IPS-15b (cell line): ENCODE data around the gene CROCC2.

Source experiments
- H3K27me3 ChIP-seq: one replicate; pipeline ENCODE4 v1.6.1; 2013; ENCODE audit warnings: low read length; ENCODE audit not compliant: control insufficient read depth, insufficient read depth
- H3K36me3 ChIP-seq: one replicate; pipeline ENCODE4 v1.6.1; 2013; ENCODE audit warnings: low read length; ENCODE audit not compliant: control insufficient read depth, insufficient read depth
- H3K4me1 ChIP-seq: one replicate; pipeline ENCODE4 v1.6.1; 2013; ENCODE audit warnings: mild to moderate bottlenecking, low read length; ENCODE audit not compliant: control insufficient read depth, insufficient read depth
- H3K4me3 ChIP-seq: one replicate; pipeline ENCODE4 v1.5.1; 2013; ENCODE audit warnings: low read depth, low read length
- H3K9ac ChIP-seq: one replicate; pipeline ENCODE4 v1.6.1; 2013; ENCODE audit warnings: low read depth, mild to moderate bottlenecking, low read length
- H3K9me3 ChIP-seq: one replicate; pipeline ENCODE4 v1.6.1; 2013; ENCODE audit warnings: mild to moderate bottlenecking, low read length; ENCODE audit not compliant: control insufficient read depth, insufficient read depth

CROCC2 gene

GRCh38 chr2:240963065-240963867 lies 57.1 kb downstream of the CROCC2 start:
- Histone ChIP-seq H3K9me3 (no peaks in the 10 kb centered on the region), H3K9ac (no peak overlapping the region), H3K4me3 (no peak overlapping the region), H3K4me1 (no peaks in the 10 kb centered on the region), H3K27me3 (no peaks in the 10 kb centered on the region), H3K36me3 (no peaks in the 10 kb centered on the region)

GRCh38 chr2:240963868-240964703 lies 58.0 kb downstream of the CROCC2 start:
- Histone ChIP-seq H3K9me3 (no peaks in the 10 kb centered on the region), H3K4me1 (no peaks in the 10 kb centered on the region), H3K27me3 (no peaks in the 10 kb centered on the region), H3K36me3 (no peaks in the 10 kb centered on the region), H3K9ac (no peak overlapping the region), H3K4me3 (no peak overlapping the region)

DNA sequence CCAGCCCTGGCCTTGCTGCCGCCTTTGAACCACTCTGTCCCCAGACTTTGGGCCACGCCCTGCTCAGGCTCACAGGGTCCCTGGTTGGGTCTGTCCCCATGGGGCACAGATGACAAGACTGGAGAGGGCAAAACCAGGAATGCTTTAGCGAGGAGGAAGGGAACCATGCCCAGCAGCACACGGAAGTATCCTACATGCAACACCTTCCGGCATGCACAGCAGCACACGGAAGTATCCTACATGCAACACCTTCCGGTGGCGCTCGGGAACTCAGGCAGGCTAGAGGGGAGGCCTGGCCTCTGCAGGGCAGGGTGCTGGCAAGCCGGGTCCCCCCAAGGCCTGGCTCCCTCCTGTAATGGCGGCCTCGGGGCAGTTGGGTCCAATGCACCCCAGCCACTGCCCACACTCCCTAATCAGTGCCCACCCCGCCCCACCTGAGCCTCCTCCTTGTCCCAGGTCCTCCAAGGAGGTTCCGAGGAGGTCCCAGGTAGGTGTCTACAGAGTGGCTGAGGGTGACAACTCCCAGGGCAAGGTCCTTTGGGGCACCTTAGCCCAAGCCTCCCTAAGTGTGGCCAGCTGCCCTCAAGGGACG lies 58.7 kb downstream of the CROCC2 start:
- Histone ChIP-seq H3K9ac (no peak overlapping the region), H3K27me3 (no peaks in the 10 kb centered on the region), H3K9me3 (no peaks in the 10 kb centered on the region), H3K4me1 (no peaks in the 10 kb centered on the region), H3K36me3 (no peaks in the 10 kb centered on the region), H3K4me3 (no peak overlapping the region)

- no peak overlapping the region for H3K9ac ChIP-seq
- no peaks in the 10 kb centered on the region for H3K27me3 ChIP-seq
- H3K4me1 ChIP-seq, result no peaks in the 10 kb centered on the region
- no peaks in the 10 kb centered on the region for H3K9me3 ChIP-seq
- H3K36me3 ChIP-seq, result no peaks in the 10 kb centered on the region
- no peak overlapping the region for H3K4me3 ChIP-seq
These were observed 59.3 kb downstream of the CROCC2 start for GRCh38 chr2:240965296-240965904.

GRCh38 chr2:240965905-240966456 lies 59.8 kb downstream of the CROCC2 start:
- no peak overlapping the region for H3K4me3 ChIP-seq
- H3K27me3 ChIP-seq, result no peaks in the 10 kb centered on the region
- H3K9ac ChIP-seq, result no peak overlapping the region
- H3K4me1 ChIP-seq, result no peaks in the 10 kb centered on the region
- H3K36me3 ChIP-seq, result no peaks in the 10 kb centered on the region
- H3K9me3 ChIP-seq, result no peaks in the 10 kb centered on the region

DNA sequence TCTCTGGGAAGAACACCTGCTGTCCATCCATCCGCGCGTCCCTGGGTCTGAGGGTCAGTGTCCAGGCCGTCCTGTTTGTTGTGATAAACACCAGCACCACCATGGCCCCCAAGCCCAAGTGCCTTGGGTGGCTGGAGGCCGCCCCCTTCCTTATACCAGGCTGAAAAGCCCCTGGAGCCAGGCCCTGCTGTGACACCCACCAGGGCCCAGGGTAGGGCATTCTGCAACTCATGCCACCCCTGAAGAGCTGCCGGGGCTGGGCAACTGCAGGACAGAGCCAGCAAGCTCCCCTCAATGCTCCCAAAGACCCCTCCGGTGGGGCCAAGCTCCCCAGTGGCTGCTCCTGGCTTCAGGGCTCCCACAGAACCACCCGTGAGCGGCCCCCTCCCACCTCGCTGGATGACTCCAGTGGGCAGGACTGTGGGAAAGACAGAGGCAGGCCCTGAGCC lies 60.3 kb downstream of the CROCC2 start:
- H3K36me3 ChIP-seq, result no peaks in the 10 kb centered on the region
- no peaks in the 10 kb centered on the region for H3K9me3 ChIP-seq
- H3K4me3 ChIP-seq, result no peak overlapping the region
- no peaks in the 10 kb centered on the region for H3K27me3 ChIP-seq
- H3K9ac ChIP-seq, result no peak overlapping the region
- H3K4me1 ChIP-seq, result no peaks in the 10 kb centered on the region

DNA sequence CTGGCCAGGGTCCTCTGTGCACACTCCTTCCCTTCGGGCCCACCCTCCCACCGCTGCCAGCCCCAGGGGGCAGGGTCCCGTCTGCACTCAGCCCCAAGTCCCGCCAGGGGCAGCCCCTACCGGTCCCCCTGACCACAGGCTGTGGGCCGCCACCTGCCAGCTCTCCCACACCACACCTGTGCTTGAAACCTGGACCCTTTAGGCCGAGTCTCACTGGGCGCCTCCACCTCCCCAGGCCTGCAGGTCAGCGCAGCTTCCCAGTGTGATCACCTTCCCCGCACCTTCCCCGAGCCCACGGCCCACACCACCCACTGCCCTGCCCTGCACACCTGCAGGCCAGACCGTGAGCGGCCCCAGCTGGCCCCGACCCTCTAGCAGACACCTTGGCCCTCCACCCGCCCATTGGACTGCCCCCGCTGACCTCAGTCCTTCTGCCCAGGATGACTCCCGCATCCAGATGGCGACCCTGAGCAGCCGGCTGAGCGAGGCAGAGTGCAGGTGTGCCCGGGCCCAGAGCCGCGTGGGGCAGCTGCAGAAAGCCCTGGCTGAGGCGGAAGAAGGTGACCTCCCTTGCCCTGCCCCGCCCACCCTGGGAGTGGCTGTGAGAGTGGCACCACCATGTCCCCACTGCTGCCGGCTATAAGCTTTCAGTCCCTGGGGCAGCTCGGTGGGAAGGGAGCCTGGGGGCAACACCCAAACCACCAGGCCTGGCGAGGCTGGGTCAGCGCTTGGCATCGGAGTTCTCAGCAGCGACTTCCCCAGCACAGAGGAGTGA lies 61.0 kb downstream of the CROCC2 start:
- Histone ChIP-seq H3K36me3 (no peaks in the 10 kb centered on the region), H3K9me3 (no peaks in the 10 kb centered on the region), H3K4me3 (no peak overlapping the region), H3K4me1 (no peaks in the 10 kb centered on the region), H3K27me3 (no peaks in the 10 kb centered on the region), H3K9ac (no peak overlapping the region)

DNA sequence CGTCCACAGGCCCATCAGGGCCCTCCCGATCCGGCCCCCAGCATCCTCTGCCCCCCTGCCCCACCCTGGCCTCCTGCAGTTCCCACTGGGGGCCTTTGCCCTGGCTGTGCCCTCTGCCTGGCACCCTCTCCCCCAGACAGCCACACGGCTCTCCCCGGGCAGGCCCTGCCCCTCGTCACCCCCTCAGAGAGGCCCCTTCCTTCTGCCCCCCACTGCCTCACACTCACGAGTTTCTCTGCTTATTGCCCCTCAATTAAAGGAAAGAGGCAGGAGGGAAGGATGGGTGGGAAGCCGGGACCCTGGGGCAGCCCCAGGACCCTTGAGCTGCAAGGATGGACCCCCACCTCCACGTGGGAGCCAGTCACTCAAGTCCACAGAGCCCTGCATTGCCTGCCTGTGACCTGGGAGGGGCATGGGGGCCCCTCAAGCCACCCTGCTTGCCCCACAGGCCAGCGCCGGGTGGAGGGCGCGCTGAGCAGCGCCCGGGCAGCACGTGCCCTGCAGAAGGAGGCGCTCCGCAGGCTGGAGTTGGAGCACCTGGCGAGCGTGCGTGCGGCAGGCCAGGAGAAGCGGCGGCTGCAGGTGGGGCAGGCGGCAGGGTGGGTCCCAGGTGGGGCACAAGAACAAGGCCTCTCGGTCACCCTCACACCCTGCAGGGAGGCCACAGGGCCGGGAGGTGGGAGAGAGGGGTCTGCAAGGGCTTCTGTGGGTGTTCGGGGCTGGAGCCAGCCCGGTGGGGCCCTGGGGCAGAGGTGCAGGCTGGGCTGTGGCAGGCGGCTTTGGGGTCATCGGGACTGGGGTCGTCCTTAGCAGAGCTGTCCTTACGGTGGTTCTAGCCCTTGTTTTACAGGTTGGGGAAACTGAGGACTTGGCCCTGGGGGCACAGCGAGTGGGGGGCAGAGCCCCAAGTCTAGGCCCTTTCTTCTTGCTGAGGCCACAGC lies 61.8 kb downstream of the CROCC2 start:
- no peaks in the 10 kb centered on the region for H3K9me3 ChIP-seq
- no peaks in the 10 kb centered on the region for H3K36me3 ChIP-seq
- no peak overlapping the region for H3K4me3 ChIP-seq
- no peak overlapping the region for H3K9ac ChIP-seq
- H3K4me1 ChIP-seq, result no peaks in the 10 kb centered on the region
- no peaks in the 10 kb centered on the region for H3K27me3 ChIP-seq

DNA sequence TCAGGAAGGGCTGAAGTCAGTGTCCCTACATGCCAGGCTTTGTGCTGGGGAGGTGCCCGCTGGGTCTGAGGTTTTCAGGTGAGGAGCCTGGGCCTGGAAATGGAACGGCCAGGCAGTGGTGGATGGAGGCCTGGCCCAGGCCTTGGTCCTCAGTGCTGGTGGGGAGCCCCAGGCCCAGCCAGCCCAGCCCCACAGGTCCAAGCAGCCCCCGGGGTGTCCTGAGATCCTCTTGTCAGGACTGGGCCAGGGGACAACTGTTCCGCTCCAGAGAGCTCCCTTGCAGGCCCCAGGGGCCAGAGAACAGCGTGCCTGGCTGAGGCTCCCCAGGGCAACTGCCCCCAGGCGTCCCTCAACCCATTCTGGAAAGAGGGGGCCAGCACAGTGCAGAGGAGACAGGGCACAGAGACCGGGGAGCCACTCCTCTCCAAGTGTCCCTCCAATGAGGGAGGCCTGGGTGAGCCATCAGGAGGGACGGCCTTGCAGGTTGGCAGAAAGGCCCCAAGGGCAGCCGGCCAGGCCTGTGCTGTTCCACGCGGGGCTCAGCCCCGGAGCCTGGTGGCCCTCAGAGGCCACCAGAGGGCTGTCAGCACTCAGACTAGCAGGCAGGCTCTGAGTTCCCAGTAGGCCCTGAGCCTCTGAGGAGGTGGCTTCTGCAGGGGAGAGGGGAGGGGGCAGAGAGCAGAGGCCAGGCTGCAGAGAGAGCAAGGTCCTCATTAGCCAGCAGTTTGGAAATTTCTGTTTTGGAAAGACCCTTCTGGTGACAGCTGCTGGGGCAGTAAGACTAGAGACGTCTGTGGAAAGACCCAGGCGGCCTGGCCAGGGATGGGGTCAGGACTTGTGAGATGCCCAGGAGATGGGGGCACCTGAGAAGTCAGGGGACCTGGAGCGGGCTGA lies 62.8 kb downstream of the CROCC2 start:
- Histone ChIP-seq H3K9ac (no peak overlapping the region), H3K4me3 (no peak overlapping the region), H3K4me1 (no peaks in the 10 kb centered on the region), H3K9me3 (no peaks in the 10 kb centered on the region), H3K27me3 (no peaks in the 10 kb centered on the region), H3K36me3 (no peaks in the 10 kb centered on the region)
